GM21619 (cell line): ENCODE results near the gene RTRAF.

Experiments
- ATAC-seq: cut with Tn5 transposase; IDR thresholded peaks from one replicate; pipeline ENCODE4 v1.9.1; 2021; ENCODE audit not compliant: unreplicated experiment

The RTRAF gene

DNA sequence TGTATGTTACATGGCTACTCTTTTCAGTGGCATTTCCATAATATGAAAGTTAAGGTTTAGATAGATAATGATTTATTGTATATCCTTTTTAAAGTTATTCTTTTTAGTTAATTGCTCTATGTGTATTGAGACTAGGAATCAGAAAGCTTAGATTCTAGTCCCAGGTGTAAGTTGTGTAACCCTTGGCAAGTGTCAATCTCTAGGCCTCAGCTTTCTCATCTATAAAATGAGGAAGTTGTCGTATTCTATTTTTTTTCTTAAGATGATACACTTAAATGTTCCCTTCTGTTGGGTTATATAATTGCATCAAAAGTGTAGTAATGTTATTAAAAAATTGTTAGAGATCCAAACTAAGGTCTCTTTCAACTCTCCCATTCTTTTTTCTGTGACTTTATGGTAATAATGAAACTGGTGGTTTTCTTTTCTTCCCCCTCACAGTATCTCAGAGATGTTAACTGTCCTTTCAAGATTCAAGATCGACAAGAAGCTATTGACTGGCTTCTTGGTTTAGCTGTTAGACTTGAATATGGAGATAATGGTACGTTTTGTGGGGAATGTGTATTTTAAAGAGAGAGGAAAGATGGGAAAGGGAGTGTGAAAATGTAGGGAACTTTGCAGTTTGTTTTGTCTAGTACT, 4.1 kb downstream of the RTRAF start:
- ATAC-seq, result no peak

- no peak for ATAC-seq
These were observed 6.9 kb downstream of the RTRAF start for GRCh38 chr14:51996148-51996746.

DNA sequence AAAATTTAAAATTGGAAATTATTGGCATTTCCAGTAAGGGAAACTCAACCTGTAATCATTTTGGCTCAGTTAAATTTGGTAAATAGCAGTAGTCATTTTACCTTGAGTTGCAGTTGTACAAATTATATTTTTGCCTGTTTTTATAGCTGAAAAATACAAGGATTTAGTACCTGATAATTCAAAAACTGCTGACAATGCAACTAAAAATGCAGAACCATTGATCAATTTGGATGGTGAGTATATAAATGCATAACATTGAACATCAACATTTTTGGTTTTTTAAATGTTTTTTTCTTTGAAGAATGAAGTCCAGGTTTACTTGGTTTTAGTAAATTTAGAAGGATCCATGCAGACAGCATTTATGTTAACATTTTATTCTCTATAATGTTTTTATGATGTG, 9.0 kb downstream of the RTRAF start:
- ATAC-seq, result no peak

DNA sequence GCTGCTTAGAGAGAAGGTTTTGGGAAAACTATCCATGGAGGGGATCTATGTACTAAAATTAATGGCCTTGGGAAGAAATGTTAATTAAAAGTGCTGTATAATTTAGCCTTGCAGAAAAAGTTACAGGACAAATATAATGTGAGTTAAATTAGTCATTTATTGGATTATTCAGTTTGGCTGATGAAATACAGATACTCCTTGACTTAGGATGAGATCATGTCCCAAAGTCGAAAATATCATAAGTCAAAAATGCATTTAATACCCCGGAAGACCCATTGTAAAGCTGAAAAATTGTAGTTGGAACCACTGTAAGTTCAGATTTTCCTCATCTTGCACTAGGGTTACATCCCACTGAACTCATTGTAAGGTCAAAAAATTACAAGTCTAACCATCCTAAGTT, 9.7 kb downstream of the RTRAF start:
- ATAC-seq, result no peak

GRCh38 chr14:52000019-52000582, 10.8 kb downstream of the RTRAF start:
- no peak for ATAC-seq

DNA sequence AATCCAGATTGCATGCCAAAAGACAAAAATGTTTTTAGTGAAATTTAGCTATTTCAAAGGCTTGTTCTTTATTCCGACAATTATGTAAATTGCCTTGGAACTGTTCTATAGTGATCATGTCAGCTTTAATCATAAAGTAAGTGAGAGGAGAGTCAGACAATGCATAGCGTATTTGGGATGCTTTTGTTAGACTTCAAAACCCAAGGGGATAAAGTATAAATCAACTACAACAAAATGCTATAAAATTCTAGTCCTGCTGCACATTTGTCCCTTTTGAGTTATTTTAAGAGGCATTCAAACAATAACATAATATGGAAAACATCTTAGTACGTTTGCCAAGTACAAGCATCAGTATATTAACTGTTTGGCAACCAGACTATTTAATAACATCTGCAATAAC, 11.3 kb downstream of the RTRAF start:
- no peak for ATAC-seq

GRCh38 chr14:52002542-52002941, 13.2 kb downstream of the RTRAF start:
- ATAC-seq, result no peak

GRCh38 chr14:52003324-52003723, 14.0 kb downstream of the RTRAF start:
- no peak for ATAC-seq

- no peak for ATAC-seq
These were observed 16.3 kb downstream of the RTRAF start for GRCh38 chr14:52005625-52006024.

DNA sequence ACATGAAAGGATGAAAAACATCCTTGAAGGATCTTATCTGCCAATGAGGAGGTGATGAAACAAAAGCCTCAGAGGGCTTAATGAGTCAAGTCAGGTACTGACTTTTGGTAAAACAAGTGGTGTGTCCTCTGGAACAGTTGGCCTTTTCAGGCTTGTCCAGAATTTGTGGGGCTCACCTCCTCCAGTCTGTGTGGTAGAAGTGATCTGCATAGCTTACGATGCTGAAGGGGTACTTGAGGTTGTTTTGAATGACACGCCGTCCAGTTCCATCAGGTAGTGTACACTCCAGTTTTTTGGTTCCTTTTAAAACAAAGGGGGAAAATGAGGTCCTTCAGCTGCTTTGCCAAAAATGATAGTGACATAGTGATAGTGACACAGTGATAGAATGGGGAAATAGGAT, 17.0 kb downstream of the RTRAF start:
- no peak for ATAC-seq

- ATAC-seq, result no peak
These were observed 17.9 kb downstream of the RTRAF start for GRCh38 chr14:52007211-52007610.

DNA sequence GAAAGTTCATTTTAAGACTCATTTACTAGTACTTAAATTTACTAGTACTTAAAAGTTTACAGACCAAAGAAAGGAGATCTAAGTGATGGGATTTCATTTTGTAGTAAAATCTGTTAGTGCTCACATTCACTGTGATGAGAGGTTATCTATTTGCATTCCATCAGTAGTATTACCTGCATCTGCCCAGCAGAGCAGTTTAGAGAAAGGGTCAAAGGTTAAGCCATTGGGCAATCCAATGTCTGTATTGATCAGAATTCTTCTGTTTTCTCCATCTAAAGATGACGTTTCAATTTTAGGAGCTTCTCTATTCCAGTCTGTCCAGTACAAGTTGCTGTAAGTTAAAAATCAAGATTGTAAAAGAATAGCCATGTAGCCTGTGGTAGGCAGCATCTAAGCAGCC, 18.3 kb downstream of the RTRAF start:
- no peak for ATAC-seq

DNA sequence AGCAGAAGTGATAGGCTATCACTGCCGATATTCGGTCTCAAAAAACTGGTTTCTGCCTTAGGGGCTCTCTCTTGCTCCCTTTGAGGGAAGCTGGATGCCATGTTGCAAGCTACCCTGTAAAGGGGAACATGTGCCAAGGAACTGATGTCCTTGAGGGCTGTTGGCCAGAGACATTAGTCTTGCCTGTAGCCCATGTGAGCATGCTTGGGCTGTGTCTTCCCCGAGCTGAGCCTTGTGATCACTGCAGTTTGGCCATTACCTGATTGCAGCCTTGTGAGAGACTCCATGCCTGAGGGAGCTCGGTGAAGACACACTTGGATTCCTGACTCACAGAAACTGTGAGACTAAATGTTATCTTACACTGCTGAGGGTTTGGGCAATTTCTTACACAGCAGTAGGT, 18.8 kb downstream of the RTRAF start:
- ATAC-seq, result no peak

- ATAC-seq, result no peak
These were observed 20.9 kb downstream of the RTRAF start for GRCh38 chr14:52010173-52010693.

- ATAC-seq, result no peak
These were observed 22.2 kb downstream of the RTRAF start for GRCh38 chr14:52011523-52011922.

DNA sequence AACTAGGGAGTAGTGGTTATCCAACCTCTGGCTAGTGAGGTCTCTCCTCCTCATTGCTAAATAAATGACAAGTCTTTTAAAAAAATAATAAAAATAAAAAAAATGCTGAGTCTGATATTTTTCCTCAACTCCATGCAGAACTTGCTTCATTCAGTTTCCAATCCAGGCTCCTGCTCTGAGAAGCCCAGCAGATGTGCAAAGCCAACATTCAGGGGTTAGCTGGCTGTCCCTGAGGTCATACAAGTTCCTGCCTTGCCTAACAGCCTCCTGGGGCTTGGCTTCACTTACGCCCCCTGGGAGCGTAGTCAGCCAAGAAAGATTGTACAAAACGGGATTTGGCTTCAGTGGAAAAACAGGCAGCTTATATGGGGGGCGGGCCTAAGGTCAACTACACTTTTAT, 23.3 kb downstream of the RTRAF start:
- no peak for ATAC-seq

GRCh38 chr14:52013984-52014600, 24.7 kb downstream of the RTRAF start:
- no peak for ATAC-seq

GRCh38 chr14:52014601-52015267, 25.4 kb downstream of the RTRAF start:
- no peak for ATAC-seq

DNA sequence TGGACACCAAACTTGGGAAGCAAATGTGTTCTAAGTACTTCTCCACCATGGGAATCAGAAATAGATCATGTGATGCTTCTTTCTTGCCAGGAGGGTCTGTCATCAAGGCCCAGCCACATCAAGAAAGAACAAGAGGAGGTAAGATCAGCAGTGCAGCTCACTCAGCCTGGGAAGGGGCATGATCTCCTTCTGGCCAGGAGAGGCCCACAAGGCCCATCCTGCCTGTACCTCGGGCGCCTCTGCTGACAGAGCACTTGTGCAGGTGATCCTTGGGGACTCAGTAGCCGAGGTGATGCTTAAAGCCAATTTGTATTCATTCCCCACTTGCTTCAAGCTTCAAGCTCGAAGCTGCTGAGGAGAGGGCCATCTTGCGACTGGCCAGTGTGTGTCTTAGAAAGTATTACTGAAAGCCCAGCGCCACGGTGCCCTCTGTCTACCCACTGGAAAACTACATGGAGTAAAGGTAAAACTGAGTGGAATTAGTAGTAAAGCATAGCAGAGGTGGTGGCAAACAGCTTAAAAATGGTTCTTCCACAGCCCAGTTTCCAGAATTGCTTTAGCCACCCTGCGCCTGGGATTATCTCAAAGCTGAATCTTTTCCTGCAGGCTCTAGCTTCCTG, 26.2 kb downstream of the RTRAF start:
- ATAC-seq, result no peak

DNA sequence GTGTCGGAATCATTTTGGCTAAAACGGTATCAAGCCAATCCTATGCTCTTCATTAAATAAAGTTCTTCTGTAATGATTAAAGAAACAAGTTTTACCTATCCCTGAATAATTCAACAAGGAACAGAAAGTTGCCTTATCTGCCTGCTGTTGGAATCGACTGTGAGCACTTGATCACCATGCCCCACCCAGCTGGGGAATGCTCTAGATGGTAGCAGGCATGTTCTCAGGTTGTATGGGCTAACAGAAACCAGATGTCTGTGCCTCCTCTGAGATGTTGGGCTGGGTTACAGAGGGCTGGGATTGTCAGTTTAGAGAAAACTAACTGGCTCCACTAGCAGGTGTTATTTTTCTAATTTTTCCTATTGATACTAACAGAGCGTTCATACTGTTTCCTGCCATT, 28.9 kb downstream of the RTRAF start:
- no peak for ATAC-seq

- no peak for ATAC-seq
These were observed 29.6 kb downstream of the RTRAF start for GRCh38 chr14:52018970-52019369.
